Heart right ventricle (tissue), 16 donors: ENCODE data around the gene ARMC3. TPM values are rescaled to one million over a fixed set of nuclear protein-coding genes. Genes with fewer than 3 reads are reported as not detected.

ENCODE experiments used
- ATAC-seq, 8 donors: fragments of 200-7000 bp; cut with Tn5 transposase; one replicate each; pipeline ENCODE4 v1.9.1; 2020; ENCODE audit warnings: mild to moderate bottlenecking in 8 of 8, moderate library complexity in 8 of 8, moderate number of reproducible peaks in 1 of 8
- DNase-seq, 2 donors: peaks; one replicate each; pipeline ENCODE4 v3.0.0-alpha.2; 2020
- H3K27ac ChIP-seq, 10 donors: fragments of 200-600 bp; sonication (generic) in 2 of 10; one replicate each; pipeline versions ENCODE4 v1.5.0 to v1.8.0; 2020 to 2022; ENCODE audit warnings: mild to moderate bottlenecking in 3 of 10
- H3K27me3 ChIP-seq, 7 donors: fragments of 200-600 bp; one replicate each; pipeline ENCODE4 v1.8.0; 2021 to 2022; ENCODE audit warnings: mild to moderate bottlenecking in 2 of 7
- H3K36me3 ChIP-seq, 9 donors: fragments of 200-600 bp; sonication (generic) in 1 of 9; one replicate each; pipeline versions ENCODE4 v1.5.0 to v1.8.0; 2020 to 2022; ENCODE audit warnings: mild to moderate bottlenecking in 2 of 9
- H3K4me1 ChIP-seq, 9 donors: fragments of 200-600 bp; sonication (generic) in 1 of 9; one replicate each; pipeline versions ENCODE4 v1.5.0 to v1.8.0; 2020 to 2022; ENCODE audit warnings: mild to moderate bottlenecking in 4 of 9
- H3K4me3 ChIP-seq, 10 donors: fragments of 200-600 bp; sonication (generic) in 2 of 10; one replicate each; pipeline versions ENCODE4 v1.5.0 to v1.8.0; 2020 to 2022; ENCODE audit warnings: mild to moderate bottlenecking in 7 of 10, moderate library complexity in 2 of 10
- H3K9me3 ChIP-seq, 11 donors: fragments of 200-600 bp in 10 of 11; sonication (generic) in 2 of 11; one replicate each; pipeline versions ENCODE4 v1.5.0 to v1.8.0; 2013 to 2022; ENCODE audit warnings: mild to moderate bottlenecking in 2 of 11, control low read depth in 1 of 11, moderate library complexity in 1 of 11
- CTCF ChIP-seq, 9 donors: fragments of 200-600 bp; sonication (generic) in 2 of 9; IDR thresholded peaks; one replicate each; pipeline versions ENCODE4 v1.5.0 to v1.8.0; 2021 to 2022; ENCODE audit warnings: antibody characterized with exemption in 9 of 9, mild to moderate bottlenecking in 5 of 9, moderate library complexity in 1 of 9
- WGBS, 2 donors: extraction: QIAGEN DNeasy Blood & Tissue Kit; methylation state at CpG; one replicate each; pipeline ENCODE4 v1.1.7; 2013; ENCODE audit warnings: inconsistent platforms in 1 of 2; 5-methylcytosine and 5-hydroxymethylcytosine counted together
- intact Hi-C, 10 donors: fragments of 100-400 bp; cut with DNase I; formaldehyde crosslinking; loops; one replicate each; pipeline versions ENCODE4 v1.11.1 to v1.14.2; 2022
- polyA plus RNA-seq, 2 donors: library from polyadenylated mRNA; stranded (reverse); fragments of 200-250 nt; gene quantifications; one replicate each; pipeline ENCODE4 v1.2.3, GENCODE V29; 2013
- total RNA-seq, 10 donors: library from RNA; stranded (reverse); fragmentation: NEBNext Ultra II Directional in 3 of 10; extraction: Animal tissue kit (Norgen Biotek cat#: 25700) in 3 of 10; gene quantifications; one replicate each; pipeline versions ENCODE4 v1.2.1 to v1.2.4, GENCODE V29; 2021 to 2023
- donor health status: Arrhythmogenic right ventricular cardiomyopathy.
- donor health status: ischemic (EF 13 %, LVEDD 7.1; RV severe dilation, severe dysfunction).
- donor health status: healthy with polysubstance abuse.
- donor health status: DM: no; HTN: yes; CAD: no.
- donor health status: DM: no; HTN: no; CAD: no.
- donor health status: ischemic (EF 25% LVEDD 6.9; RV normal size, moderate dysfunction).
- donor health status: ischemic (EF 25% LVEDD 5.7; RV mildly dilated, moderate dysfunction).
- donor health status: healthy.
- donor health status: DM: yes; HTN: yes; CAD: no.
- donor health status: Ischemic cardiomyopathy.
- donor health status: ischemic (EF 35%, LVEDD 5.7; RV mildly dilated, moderate dysfunction).
- donor health status: nonischemic (EF 11% LVEDD 7.7; RV severe dilation, severe dysfunction).
- donor health status: DM: yes; HTN: yes; CAD: no.
- donor health status: PGD.
- donor health status: ischemic (EF 29% LVEDD 5.4; RV normal size, mild dysfunction).
- donor health status: nonischemic (EF 23%, LVEDD 6.1; RV moderate dilation, normal function).

The ARMC3 gene
- total and polyA plus RNA-seq, 12 donors, result not detected

GRCh38 chr10:23081221-23081750, 153.4 kb downstream of the ARMC3 start:
- Histone ChIP-seq H3K9me3 (peaks cover 0 to 4% (median 0%) of the 10 kb centered on the region in 11 donors), H3K36me3 (no peaks in the 10 kb centered on the region), H3K4me1 (peaks cover 0 to 9% (median 0%) of the 10 kb centered on the region in 9 donors), H3K27me3 (peaks cover 0 to 44% (median 14%) of the 10 kb centered on the region in 7 donors), H3K27ac (no peak overlapping the region), H3K4me3 (no peak overlapping the region)
- ATAC-seq (peak in 6 of 8 donors; percentile 57 to 82 (median 74)), DNase-seq (no peak)
- TF ChIP-seq CTCF (IDR thresholded peaks at IDR 0.05), result no peak
- intact Hi-C loops, result no loop called here
- whole genome bisulfite sequencing, 2 donors, result 21 to 33% methylated on average over 7 of the region's 7 CpGs

- 87% methylated on average over 4 of the region's 4 CpGs for WGBS, 2 donors
- intact Hi-C loops, result no loop called here
- H3K4me3 ChIP-seq, result no peak overlapping the region
- DNase-seq (no peak), ATAC-seq (peak in 1 of 8 donors; percentile 17)
- no peaks in the 10 kb centered on the region for H3K36me3 ChIP-seq
- TF ChIP-seq CTCF (IDR thresholded peaks at IDR 0.05), result peak in 4 of 9 donors; percentile 18 to 35 (median 24)
- H3K9me3 ChIP-seq, result peaks cover 0 to 4% (median 0%) of the 10 kb centered on the region in 11 donors
- no peak overlapping the region for H3K27ac ChIP-seq
- H3K4me1 ChIP-seq, result peaks cover 0 to 9% (median 0%) of the 10 kb centered on the region in 9 donors
- peaks cover 0 to 42% (median 14%) of the 10 kb centered on the region in 7 donors for H3K27me3 ChIP-seq
Observed at GRCh38 chr10:23081891-23082290, 154.0 kb downstream of the ARMC3 start.

Other genes with a start within 250 kb of the ARMC3 start
- 10 to 100 TPM in 8 of 10 donors, 1 to 10 TPM in 2; 8.8 to 29.1 (median 14.3) TPM for gene PIP4K2A, start 213.5 kb upstream of the ARMC3 start, total RNA-seq
- 1 to 10 TPM; 6.0 to 6.4 TPM for gene PIP4K2A, start 213.5 kb upstream of the ARMC3 start, polyA plus RNA-seq
- gene MSRB2, start 167.5 kb downstream of the ARMC3 start, total RNA-seq, result 100 to 1,000 TPM; 151 to 199 (median 175) TPM
- 100 to 1,000 TPM in 1 of 2 donors, 10 to 100 TPM in 1; 57.1 to 230 TPM for gene MSRB2, start 167.5 kb downstream of the ARMC3 start, polyA plus RNA-seq